OCI-LY3 (cell line): Measurements from ENCODE around the gene RFTN2.

Experiments used
- CTCF ChIP-seq: fragments of 200-600, 300-600 bp; sonication (generic); IDR thresholded peaks from 2 replicates; pipeline ENCODE4 v1.5.1; 2014; ENCODE audit warnings: antibody characterized with exemption, low read length, low read depth
- EZH2phosphoT487 ChIP-seq: fragments of 200-600 bp; shearing (Covaris generic); IDR thresholded peaks from 2 replicates; pipeline ENCODE4 v1.6.1; 2018; ENCODE audit warnings: antibody characterized with exemption, mixed run types, low read depth

GRCh38 chr2:197596766-197597165 is 78.6 kb downstream of the RFTN2 start:
- TF ChIP-seq CTCF = no peak
- TF ChIP-seq EZH2phosphoT487 = no peak
